Ramos (cell line): ENCODE data around the gene ZNF668.

Source experiments
- in situ Hi-C: fragments of 300-500 bp; cut with MboI; formaldehyde crosslinking; loops from one replicate; pipeline ENCODE4 v1.14.3; 2022; ENCODE audit warnings: low sequenced_read_pairs; ENCODE audit not compliant: unreplicated experiment

Gene ZNF668

DNA sequence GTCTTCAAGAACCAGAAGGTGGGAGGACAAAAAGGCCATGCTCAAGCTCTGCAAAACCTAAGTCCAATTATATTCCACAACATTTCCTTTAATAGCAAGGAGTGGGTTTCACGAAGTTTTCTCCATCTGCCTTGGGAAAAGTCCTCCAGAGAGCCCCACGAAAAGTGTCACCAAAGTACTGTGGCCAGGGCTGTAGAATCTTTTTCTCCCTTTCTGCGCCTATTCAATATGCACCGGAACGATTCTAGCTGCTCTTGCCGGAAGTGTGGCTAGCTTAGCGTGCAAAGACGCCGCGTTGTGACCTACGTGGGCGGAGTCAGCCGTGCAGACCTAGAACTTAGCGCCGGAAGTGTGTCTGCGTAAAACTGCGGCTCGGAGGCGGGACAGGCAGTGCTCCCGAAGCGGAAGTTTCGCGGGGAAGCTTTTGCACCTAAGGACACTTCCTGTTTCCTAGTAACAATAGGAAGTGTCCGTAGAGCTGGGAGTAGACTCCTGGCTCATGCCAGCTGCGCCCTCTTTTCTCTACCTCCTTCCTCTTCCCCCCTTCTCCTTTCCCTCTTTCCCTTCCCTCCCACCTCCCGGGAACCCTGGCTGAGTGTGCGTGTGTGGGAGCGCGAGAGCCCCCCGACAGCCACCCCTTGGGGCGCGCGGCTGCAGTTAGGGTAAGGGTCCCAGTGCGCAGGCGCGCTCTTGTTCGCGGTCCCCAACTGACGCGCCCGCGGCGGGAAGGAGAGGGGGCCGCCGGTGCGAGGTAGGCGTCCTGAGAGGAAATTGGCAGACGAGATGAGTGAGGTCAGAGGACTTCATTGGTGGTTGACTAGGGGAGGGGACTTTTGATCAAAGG is at the start of gene ZNF668, which contains the start of gene ZNF646:
TSS of gene ZNF668 (minus strand) at position 271 of the 844 bp plus-strand sequence. CDS start 9,781 bp downstream, outside the sequence.
TSS of gene ZNF646 (plus strand) at position 453 of the 844 bp plus-strand sequence. CDS start 1,903 bp downstream, outside the sequence.
- in situ Hi-C loops = no loop called here

GRCh38 chr16:31120129-31120528 is 46.1 kb upstream of the ZNF668 start:
- in situ Hi-C loops = no loop called here

- in situ Hi-C loops = no loop called here
Measured at GRCh38 chr16:31118223-31119155, 44.4 kb upstream of the ZNF668 start.

DNA sequence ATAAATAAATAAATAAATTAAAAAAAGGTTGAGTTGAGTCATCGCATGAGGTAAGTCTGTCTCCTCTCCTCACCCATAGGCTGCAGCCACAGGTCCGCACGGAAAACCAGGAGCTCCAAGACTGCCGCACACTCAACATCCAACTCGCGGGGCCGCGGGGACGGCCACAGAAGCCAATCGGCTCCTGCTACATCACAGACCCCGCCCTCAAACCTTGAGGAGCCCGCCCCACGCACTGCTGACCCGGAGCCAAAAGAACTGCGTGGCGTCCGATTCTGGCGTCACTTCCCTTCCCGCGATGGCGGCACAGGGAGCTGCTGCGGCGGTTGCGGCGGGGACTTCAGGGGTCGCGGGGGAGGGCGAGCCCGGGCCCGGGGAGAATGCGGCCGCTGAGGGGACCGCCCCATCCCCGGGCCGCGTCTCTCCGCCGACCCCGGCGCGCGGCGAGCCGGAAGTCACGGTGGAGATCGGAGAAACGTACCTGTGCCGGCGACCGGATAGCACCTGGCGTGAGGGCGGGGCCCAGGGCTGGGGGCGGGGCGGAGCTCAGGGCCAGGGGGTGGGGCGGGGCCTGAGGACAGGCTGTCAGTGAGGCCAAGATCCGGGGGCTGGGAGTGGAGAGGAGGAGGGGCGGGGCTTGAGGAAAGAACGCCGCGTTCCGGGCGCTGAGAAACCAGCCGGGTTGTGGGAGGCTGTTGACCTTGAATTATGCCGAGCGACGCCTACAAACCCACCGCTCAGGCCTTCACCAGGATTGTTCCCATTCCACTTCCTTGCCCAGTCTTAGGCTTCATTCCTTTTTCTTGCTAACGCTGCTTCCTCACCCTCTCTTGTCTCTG is 43.6 kb upstream of the ZNF668 start, which contains the start of gene KAT8:
TSS of gene KAT8 (plus strand) at position 281 of the 839 bp plus-strand sequence. CDS start at position 299, 18 bp downstream.
- in situ Hi-C loops = no loop called here

- in situ Hi-C loops = no loop called here
Measured at GRCh38 chr16:31114468-31114867, 40.4 kb upstream of the ZNF668 start.

DNA sequence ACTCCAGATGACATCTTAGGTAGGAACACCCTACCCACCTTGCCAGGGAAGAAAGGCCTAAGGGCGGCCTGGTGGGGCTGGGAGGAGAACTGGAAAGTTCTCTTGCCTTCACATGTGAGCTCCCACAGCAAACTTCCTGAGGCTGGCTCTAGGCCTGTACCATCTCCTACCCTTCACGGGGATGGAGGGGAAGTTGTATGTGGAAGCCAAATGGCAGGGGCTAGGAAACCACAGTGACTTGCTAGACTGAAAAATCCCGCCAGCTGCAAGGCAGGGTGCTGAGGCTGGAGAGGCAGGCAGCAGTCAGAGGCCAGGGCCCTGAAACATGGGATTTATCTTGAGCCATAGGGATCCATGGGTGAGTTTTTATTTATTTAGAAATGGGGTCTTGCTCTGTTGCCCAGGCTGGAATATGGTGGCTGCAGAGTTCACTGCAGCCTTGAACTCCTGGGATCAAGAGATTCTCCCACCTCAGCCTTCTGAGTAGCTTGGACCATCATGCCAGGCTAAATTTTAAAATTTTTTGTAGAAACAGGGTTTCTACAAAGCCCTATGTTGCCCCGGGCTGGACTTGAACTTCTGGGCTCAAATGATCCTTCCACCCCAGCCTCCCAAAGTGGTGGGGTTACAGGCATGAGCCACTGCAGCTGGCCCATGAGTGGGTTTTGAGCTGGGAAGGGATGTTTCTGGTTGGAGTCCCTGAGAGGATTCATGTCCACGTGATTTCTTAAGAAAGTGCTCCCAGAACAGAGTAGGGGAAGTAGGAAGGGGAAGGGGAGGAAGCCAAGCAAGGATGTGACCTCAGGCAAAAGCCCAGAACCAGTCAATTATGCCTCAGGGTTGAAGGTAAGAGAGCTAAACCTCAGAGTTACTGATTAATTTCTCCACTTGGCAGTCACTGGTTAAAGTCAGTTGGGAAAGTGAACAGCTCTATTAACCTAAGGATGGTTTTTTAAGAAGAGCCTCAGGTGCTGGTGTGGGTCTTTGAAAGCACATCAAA is 39.4 kb upstream of the ZNF668 start:
- in situ Hi-C loops = no loop called here

DNA sequence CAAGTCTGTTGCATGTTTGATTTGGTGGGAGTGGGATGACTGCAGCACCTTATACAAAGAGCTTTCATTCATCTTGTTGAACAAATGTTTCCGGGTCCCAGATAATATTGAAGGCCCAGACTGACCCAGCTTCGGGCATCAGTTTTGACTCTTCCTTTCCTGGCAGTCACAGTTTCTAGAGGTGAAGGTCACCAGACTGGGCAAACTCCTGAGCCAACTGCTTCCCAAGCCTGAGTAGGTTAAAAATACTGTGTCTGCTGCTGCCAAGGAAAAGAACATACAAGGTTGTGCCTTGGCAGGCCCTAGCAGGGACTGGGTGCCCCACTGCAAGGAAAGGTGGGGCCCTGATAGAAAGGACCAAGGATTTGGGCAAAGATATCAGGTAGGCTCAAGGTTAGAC is 38.7 kb upstream of the ZNF668 start:
- in situ Hi-C loops = no loop called here

DNA sequence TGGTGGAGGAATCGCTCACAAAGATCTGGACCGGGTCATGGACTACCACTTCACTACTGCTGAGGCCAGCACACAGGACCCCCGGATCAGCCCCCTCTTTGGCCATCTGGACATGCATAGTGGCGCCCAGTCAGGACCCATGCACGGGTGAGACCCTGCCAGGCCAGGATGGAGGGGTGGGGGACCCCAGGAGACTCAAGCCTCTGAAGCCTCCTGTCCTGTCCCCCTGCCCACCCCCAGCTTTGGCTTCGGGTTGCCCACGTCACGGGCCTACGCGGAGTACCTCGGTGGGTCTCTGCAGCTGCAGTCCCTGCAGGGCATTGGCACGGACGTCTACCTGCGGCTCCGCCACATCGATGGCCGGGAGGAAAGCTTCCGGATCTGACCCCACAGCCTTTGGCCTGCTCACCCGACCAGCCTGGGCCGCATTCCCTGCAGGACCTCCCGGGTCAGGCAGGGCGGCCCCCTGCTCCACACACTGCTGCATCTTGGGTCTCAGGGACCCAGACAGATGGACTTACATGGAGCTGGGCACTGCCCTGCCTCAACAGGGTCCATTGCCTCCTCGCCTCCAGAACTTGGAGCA is 37.9 kb upstream of the ZNF668 start:
- in situ Hi-C loops = no loop called here

GRCh38 chr16:31110106-31111034 is 36.3 kb upstream of the ZNF668 start:
- in situ Hi-C loops = no loop called here

- in situ Hi-C loops = no loop called here
Measured at GRCh38 chr16:31109622-31110021, 35.6 kb upstream of the ZNF668 start.

DNA sequence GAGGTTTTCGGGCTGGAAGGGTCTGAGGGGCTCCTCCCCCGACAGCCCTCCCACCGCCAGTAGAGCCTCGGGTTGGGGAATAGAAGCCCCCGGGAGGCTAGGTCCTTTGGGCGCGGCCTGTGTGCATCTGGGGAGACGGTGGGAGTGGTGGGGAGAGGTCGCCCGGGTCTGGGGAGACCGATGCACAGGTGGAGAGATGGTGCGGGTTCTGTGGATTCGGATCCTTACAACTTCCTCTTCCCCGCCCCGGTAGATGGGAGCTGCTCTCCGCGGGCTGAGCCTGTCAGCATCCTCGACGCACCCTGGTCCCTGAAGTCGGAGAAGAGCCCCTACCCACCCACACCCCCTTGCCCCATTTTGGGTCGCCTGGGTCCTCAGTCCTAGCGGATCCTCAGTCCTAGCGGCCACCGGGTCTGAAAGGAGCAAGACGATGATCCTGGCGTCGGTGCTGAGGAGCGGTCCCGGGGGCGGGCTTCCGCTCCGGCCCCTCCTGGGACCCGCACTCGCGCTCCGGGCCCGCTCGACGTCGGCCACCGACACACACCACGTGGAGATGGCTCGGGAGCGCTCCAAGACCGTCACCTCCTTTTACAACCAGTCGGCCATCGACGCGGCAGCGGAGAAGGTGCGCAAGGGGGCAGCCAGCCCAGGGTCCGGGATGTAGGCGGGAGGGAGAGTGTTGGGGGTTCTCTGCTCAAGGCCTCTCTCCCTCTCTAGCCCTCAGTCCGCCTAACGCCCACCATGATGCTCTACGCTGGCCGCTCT is 34.9 kb upstream of the ZNF668 start:
- in situ Hi-C loops = no loop called here

DNA sequence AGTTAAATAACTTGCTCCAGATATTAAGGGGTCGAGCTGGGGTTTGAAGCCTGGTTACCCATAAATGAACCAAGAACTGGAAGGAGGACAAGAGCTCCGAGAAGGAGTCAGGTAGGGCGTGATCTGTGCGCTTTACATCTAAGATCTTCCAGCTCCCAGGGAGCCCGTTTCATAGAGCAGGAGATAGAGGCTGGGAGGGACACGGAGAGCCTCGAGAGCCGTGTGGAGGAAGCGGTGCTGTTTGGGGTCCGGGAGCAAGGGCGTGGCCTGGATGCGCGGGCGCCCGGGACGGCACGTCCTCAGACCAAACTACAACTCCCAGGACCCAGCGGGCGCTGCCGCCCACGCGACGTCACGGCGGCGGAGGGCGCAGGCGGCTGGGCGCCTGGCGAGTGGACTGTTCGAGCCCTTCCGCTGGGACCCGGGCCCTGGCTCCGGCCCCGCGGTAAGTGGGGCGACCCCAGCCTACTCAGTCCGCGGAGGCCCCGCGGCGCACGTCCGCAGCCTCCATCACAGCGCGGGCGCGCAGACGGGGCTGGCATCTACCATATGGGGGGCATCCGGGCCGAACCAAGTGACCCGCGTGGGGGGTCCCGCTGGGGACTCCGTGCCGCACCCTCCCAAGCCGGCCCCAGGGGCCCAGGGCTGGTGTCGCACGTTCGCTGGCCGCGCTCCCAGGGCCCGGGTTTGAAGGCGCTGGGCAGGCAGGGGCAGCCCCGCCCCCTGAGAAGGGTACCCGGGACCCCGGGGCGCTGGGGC is 34.2 kb upstream of the ZNF668 start, which contains the start of gene BCKDK:
TSS of gene BCKDK (plus strand) at position 352 of the 759 bp plus-strand sequence. CDS start 838 bp downstream, outside the sequence.
- in situ Hi-C loops = no loop called here

- in situ Hi-C loops = no loop called here
Measured at GRCh38 chr16:31107465-31107867, 33.4 kb upstream of the ZNF668 start.

DNA sequence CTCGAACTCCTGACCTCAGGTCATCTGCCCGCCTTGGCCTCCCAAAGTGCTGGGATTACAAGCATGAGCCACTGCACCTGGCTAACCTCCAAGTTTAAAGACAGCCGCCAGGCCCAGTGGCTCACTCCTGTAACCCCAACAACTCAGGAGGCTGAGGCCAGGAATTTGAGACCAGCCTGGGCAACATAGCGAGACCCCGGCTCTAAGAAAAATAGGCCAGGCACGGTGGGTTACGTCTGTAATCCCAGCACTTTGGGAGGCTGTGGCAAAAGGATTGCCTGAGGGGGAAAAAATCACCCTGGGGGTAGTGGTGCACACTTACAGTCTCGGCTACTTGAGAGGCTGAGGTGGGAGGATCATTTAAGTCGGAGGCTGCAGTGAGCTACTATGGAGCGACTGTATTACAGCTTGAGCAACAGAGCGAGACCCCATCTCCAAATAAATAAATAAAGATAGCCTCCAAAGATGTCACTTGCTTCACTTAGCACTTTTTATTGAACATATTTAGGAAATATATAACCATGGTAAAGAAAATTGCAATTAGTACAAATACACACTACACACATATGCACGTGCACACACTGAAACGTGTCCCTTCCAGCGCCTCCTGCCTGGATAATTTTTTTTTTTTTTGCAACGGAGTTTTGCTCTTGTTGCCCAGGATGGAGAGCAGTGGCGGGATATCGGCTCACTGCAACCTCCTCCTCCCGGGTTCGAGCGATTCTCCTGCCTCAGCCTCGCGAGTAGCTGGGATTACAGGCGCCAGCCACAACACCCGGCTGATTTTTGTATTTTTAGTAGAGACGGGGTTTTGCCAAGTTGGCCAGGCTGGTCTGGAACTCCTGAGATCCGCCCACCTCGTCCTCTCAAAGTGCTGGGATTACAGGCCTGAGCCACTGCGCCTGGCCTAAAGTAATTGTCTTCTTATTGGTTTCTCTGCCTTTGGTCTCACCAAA is 32.7 kb upstream of the ZNF668 start:
- in situ Hi-C loops = no loop called here
